Jurkat, Clone E6-1 (cell line): ENCODE measurements around the gene ORMDL1.
"Not testable (repeated sequence)": the region's sequence is repeated elsewhere in the genome, so short reads cannot be mapped to it uniquely, and the experiment has no call there.

Experiments
- DNase-seq: peaks from one replicate; pipeline ENCODE4 v3.0.0-alpha.2; 2011; ENCODE audit warnings: low read depth, low spot score
- H3K4me3 ChIP-seq: 2 replicates; pipeline ENCODE4 v1.5.1; 2011; ENCODE audit warnings: mild to moderate bottlenecking, low read length, control low read depth, moderate library complexity

Gene ORMDL1

GRCh38 chr2:189783451-189783926 lies 650 bp downstream of the ORMDL1 start:
- H3K4me3 ChIP-seq: peak overlapping the region; percentile 77
- peak; percentile 35 for DNase-seq

- H3K4me3 ChIP-seq: 0 out of 2 replicates have a peak overlapping the region, but pooled peaks have one; percentile 77
- DNase-seq: no peak
These were observed 1.9 kb downstream of the ORMDL1 start for GRCh38 chr2:189782221-189782671.

DNA sequence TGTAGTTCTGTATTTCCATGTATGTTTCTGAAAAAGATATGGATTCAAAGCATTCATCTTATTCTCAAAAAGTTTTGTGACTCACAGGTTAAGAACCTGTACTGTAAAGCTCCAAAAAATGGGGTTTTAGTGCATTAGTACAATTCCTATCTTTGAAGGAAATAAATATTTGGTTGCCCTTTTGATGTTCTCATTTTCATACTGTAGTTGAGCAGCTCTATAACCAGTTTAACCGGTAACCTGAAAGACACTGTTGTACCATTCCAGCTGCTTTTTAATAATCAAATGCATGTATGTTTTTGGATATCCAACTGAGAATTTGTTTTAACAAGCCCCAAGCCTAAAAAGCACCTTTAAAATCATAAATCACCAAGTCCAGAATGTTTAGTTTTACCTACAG lies 11.9 kb downstream of the ORMDL1 start:
- no peak overlapping the region for H3K4me3 ChIP-seq
- DNase-seq: no peak

DNA sequence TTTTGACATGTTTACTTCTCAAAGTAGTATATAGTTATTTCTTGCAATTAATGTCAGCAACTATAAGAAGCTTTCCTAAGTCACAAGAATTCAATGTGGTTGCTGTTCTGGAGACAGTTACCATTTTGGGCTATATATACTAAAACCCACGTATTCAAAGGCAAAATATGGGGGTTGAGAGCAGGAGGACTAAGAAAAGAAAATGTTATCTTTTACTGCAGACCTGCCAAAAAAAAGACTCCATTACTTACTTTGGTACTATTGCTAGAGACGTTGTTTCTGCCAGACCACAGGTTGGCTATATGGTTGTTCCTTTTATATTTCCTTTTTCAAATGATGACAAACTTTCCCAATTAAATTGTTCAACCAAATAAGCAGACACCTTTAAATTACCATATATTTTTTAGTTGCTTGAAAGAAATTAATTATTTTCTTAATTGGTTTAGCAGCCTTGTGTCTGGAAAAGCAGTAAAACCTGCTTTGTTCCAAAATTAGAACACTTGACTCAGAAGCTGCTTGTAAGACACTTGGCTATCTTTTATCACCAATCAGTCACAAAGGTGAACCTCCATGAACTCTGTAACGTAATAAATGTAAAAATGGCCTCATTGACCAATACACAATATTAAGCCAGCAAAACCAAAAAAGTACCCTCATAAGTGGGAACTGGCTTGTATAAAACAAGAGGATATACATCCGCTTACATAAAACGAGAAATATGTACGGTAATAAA lies 13.4 kb downstream of the ORMDL1 start:
- no peak for DNase-seq

DNA sequence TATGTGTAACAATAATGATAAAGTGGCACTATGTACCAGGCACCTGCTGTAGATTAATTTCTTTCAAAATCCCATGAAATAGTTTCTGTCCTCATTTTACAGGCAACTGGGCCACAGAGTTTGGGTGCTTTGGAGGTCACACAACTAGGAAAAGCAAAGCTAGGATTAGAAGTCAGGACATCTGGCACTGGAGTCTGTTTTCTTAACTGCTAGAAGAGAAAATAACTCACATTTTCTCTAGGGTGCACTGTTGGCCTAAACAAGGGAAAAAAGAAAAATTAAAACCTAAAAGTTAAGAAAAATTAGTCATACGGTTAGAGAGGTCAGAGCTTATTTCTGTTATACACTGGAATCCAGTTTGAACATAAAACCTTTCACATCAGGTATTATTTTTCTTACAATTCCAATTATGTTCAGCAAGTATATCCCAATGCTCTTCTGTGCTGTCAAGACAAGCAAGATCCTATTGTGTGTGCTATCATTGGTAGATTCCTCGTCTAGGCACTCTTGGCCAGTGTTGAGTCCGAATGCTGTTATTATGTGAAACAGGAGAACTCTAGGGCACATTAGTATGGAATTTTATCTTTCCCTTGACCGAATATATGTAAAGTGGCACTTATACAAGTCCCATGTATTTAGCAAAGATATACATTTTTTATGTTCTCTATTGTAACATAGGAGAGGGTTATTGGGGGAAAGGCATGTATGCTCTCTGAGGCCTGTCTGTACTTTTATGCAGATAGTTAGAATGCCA lies 20.1 kb downstream of the ORMDL1 start:
- peak overlapping the region; percentile 73 for H3K4me3 ChIP-seq
- DNase-seq: no peak

More for the DNA sequence above, 13.4 kb downstream of the ORMDL1 start:
- no peak overlapping the region for H3K4me3 ChIP-seq

- peak; percentile 96 for DNase-seq
- peak within 1 kb of the TSS; percentile 73 for H3K4me3 ChIP-seq
These were observed 21.4 kb downstream of the ORMDL1 start, which contains the start of gene OSGEPL1 for GRCh38 chr2:189762551-189763298. TSS of gene OSGEPL1 (minus strand) at chr2:189762792. CDS start at chr2:189761640, 1,152 bp downstream.

GRCh38 chr2:189762229-189762550 lies 21.9 kb downstream of the ORMDL1 start:
- DNase-seq: no peak
- peak overlapping the region; percentile 73 for H3K4me3 ChIP-seq

- DNase-seq, H3K4me3 ChIP-seq: not testable (repeated sequence)
These were observed 24.0 kb downstream of the ORMDL1 start for GRCh38 chr2:189760154-189760553.

GRCh38 chr2:189756311-189756952 lies 27.7 kb downstream of the ORMDL1 start:
- DNase-seq: no peak
- no peak overlapping the region for H3K4me3 ChIP-seq

DNA sequence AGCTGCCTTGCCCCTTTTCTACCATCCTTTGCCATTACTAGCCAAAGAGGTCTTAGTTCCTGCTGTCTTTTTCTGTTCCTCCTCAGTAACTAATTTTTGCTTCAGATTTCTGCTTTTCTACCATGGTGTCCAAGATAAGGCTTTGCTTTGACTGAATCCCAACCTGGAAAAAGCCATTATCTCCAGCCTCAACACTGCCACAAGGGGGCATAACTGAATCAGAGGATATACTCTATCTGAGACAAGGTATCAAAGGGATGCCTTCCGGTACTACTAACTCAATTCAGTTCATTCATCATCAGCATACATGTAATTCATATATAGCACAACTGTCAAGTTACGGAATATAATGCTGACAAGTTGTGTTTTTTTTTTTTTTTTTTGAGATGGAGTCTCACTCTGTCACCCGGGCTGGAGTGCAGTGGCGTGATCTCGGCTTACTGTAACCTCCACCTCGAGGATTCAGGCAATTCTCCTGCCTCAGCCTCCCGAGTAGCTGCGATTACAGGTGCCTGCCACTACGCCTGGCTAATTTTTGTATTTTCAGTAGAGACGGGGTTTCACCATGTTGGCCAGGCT lies 33.0 kb downstream of the ORMDL1 start:
- no peak overlapping the region for H3K4me3 ChIP-seq
- DNase-seq: peak; percentile 21

DNA sequence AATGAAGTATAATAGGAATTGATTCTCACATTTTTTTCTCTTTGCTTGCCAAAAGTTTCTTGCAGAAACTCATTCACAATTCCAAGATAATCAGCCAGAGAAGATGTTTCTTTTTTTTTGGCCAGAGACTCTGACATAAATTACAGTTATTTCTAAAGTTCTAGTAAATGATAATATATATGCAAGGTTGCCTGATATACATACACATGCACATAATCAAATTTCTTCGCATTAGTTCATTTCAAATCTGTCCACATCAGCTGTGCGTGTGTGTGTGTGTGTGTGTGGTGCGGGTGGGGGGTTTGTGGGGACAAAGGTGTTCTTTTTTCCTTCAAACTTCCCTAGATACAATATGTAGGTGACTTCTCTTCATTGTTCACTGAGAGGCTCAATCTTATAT lies 54.7 kb downstream of the ORMDL1 start:
- DNase-seq: no peak

GRCh38 chr2:189726849-189727248 lies 57.3 kb downstream of the ORMDL1 start:
- no peak overlapping the region for H3K4me3 ChIP-seq
- no peak for DNase-seq

More for the DNA sequence above, 54.7 kb downstream of the ORMDL1 start:
- H3K4me3 ChIP-seq: no peak overlapping the region

DNA sequence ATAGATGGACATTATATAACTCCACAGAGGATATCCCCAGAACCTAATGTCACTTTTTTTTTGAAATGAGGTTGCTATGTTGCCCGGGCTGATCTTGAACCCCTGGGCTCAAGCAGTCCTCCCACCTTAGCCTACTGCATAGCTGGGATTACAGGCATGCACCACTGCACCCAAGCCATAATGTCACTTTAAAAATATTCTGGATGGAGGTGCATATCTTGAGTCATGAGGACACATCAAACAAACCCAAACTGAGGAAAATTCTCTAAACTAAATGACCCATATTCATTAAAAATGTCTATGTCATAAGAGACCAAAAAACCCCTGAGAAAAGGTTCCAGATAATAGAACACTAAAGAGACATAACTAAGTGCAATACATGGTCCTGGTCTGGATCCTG lies 57.9 kb downstream of the ORMDL1 start:
- DNase-seq: no peak
- no peak overlapping the region for H3K4me3 ChIP-seq

DNA sequence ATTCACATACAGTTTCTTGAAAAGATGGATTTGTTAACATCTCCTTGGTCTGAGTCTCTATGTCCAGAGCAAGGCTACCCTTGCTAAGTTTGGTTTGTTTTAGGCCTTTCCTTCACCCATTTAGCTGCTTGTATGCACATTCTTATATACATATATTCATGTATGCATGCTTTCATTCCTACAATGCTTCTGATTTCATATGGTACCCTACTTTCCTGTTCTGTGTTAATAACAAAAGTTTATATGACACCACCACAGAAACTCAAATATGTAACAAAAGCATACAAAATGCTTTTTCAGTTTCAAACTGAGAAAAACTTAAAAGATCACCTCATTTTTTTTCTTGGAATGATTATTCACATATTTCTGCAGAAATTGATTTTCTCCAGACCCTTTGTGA lies 60.9 kb downstream of the ORMDL1 start:
- no peak for DNase-seq
- H3K4me3 ChIP-seq: no peak overlapping the region
